ENCODE data around the gene MOSPD2. TPM values are rescaled to one million over a fixed set of nuclear protein-coding genes. Genes with fewer than 3 reads are reported as not detected.
A peak's percentile ranks its signal among the peaks of the same experiment; 100 is the strongest.

MOSPD2 gene
- total RNA-seq, 1 experiment from 2014 or later: 59.7 TPM

- no peak for DNase-seq
- Histone ChIP-seq H3K79me2 (ENCODE audit: low read length) (peaks cover 41% of the 10 kb centered on the region), H3K9ac (ENCODE audit: low read length) (no peak overlapping the region), H3K36me3 (ENCODE audit: insufficient read depth, low read length) (no peaks in the 10 kb centered on the region), H2AFZ (ENCODE audit: low read length) (no peak overlapping the region), H3K27me3 (ENCODE audit: low read length) (no peaks in the 10 kb centered on the region), H3K9me2 (replicated peaks; ENCODE audit: insufficient read depth, low read length) (no peaks in the 10 kb centered on the region), H3K4me1 (ENCODE audit: low read length) (peaks cover 18% of the 10 kb centered on the region), H3K4me3 (ENCODE audit: low read length) (no peak overlapping the region), H3K4me2 (ENCODE audit: low read depth, low read length, poor library complexity, severe bottlenecking) (no peak overlapping the region), H3K9me3 (ENCODE audit: low read length) (no peaks in the 10 kb centered on the region), H4K20me1 (ENCODE audit: insufficient read depth, low read depth, low read length) (no peaks in the 10 kb centered on the region), H3K27ac (ENCODE audit: low read length) (peak overlapping the region; percentile 35; the same call in 1 of the 2 replicates)
Observed at GRCh38 chrX:14884714-14885113, 11.5 kb downstream of the MOSPD2 start.

GRCh38 chrX:14886252-14886651, 13.0 kb downstream of the MOSPD2 start:
- H2AFZ ChIP-seq (ENCODE audit: low read length): no peak overlapping the region
- no peaks in the 10 kb centered on the region for H3K9me2 ChIP-seq (replicated peaks; ENCODE audit: insufficient read depth, low read length)
- no peak overlapping the region for H3K9ac ChIP-seq (ENCODE audit: low read length)
- peaks cover 27% of the 10 kb centered on the region for H3K4me1 ChIP-seq (ENCODE audit: low read length)
- no peaks in the 10 kb centered on the region for H3K9me3 ChIP-seq (ENCODE audit: low read length)
- H3K27ac ChIP-seq (ENCODE audit: low read length): no peak overlapping the region
- DNase-seq: no peak
- no peak overlapping the region for H3K4me3 ChIP-seq (ENCODE audit: low read length)
- H3K27me3 ChIP-seq (ENCODE audit: low read length): no peaks in the 10 kb centered on the region
- no peaks in the 10 kb centered on the region for H4K20me1 ChIP-seq (ENCODE audit: insufficient read depth, low read depth, low read length)
- no peak overlapping the region for H3K4me2 ChIP-seq (ENCODE audit: low read depth, low read length, poor library complexity, severe bottlenecking)
- 0 out of 2 replicates have a peak, but pooled peaks cover 3% of the 10 kb centered on the region for H3K36me3 ChIP-seq (ENCODE audit: insufficient read depth, low read length)
- peaks cover 43% of the 10 kb centered on the region for H3K79me2 ChIP-seq (ENCODE audit: low read length)

- H3K79me2 ChIP-seq (ENCODE audit: low read length): no peaks in the 10 kb centered on the region
- H3K27ac ChIP-seq (ENCODE audit: low read length): no peak overlapping the region
- H3K4me3 ChIP-seq (ENCODE audit: low read length): no peak overlapping the region
- H3K9ac ChIP-seq (ENCODE audit: low read length): no peak overlapping the region
- no peaks in the 10 kb centered on the region for H3K9me2 ChIP-seq (replicated peaks; ENCODE audit: insufficient read depth, low read length)
- H4K20me1 ChIP-seq (ENCODE audit: insufficient read depth, low read depth, low read length): no peaks in the 10 kb centered on the region
- DNase-seq: no peak
- H3K36me3 ChIP-seq (ENCODE audit: insufficient read depth, low read length): peaks cover 22% of the 10 kb centered on the region
- no peaks in the 10 kb centered on the region for H3K27me3 ChIP-seq (ENCODE audit: low read length)
- no peaks in the 10 kb centered on the region for H3K9me3 ChIP-seq (ENCODE audit: low read length)
- no peak overlapping the region for H2AFZ ChIP-seq (ENCODE audit: low read length)
- H3K4me1 ChIP-seq (ENCODE audit: low read length): peaks cover 12% of the 10 kb centered on the region
- H3K4me2 ChIP-seq (ENCODE audit: low read depth, low read length, poor library complexity, severe bottlenecking): no peak overlapping the region
Observed at GRCh38 chrX:14896273-14896672, 23.1 kb downstream of the MOSPD2 start.

GRCh38 chrX:14897042-14897441, 23.8 kb downstream of the MOSPD2 start:
- Histone ChIP-seq H3K4me2 (ENCODE audit: low read depth, low read length, poor library complexity, severe bottlenecking) (no peak overlapping the region), H3K27me3 (ENCODE audit: low read length) (no peaks in the 10 kb centered on the region), H3K9me2 (replicated peaks; ENCODE audit: insufficient read depth, low read length) (no peaks in the 10 kb centered on the region), H2AFZ (ENCODE audit: low read length) (no peak overlapping the region), H3K4me3 (ENCODE audit: low read length) (no peak overlapping the region), H3K36me3 (ENCODE audit: insufficient read depth, low read length) (peaks cover 24% of the 10 kb centered on the region), H3K9me3 (ENCODE audit: low read length) (no peaks in the 10 kb centered on the region), H3K79me2 (ENCODE audit: low read length) (no peaks in the 10 kb centered on the region), H4K20me1 (ENCODE audit: insufficient read depth, low read depth, low read length) (no peaks in the 10 kb centered on the region), H3K9ac (ENCODE audit: low read length) (no peak overlapping the region), H3K4me1 (ENCODE audit: low read length) (peaks cover 12% of the 10 kb centered on the region), H3K27ac (ENCODE audit: low read length) (no peak overlapping the region)
- DNase-seq: no peak

- H3K79me2 ChIP-seq (ENCODE audit: low read length): no peaks in the 10 kb centered on the region
- H3K4me3 ChIP-seq (ENCODE audit: low read length): no peak overlapping the region
- H3K36me3 ChIP-seq (ENCODE audit: insufficient read depth, low read length): peaks cover 48% of the 10 kb centered on the region
- no peaks in the 10 kb centered on the region for H3K27me3 ChIP-seq (ENCODE audit: low read length)
- peak overlapping the region; percentile 31 for H3K4me2 ChIP-seq (ENCODE audit: low read depth, low read length, poor library complexity, severe bottlenecking)
- no peaks in the 10 kb centered on the region for H3K9me2 ChIP-seq (replicated peaks; ENCODE audit: insufficient read depth, low read length)
- no peaks in the 10 kb centered on the region; the same call in 1 of the 2 replicates for H3K9me3 ChIP-seq (ENCODE audit: low read length)
- no peaks in the 10 kb centered on the region for H4K20me1 ChIP-seq (ENCODE audit: insufficient read depth, low read depth, low read length)
- H2AFZ ChIP-seq (ENCODE audit: low read length): no peak overlapping the region
- no peak overlapping the region for H3K9ac ChIP-seq (ENCODE audit: low read length)
- DNase-seq: peak; percentile 53
- peak overlapping the region; percentile 54; the same call in 1 of the 2 replicates for H3K27ac ChIP-seq (ENCODE audit: low read length)
- peaks cover 12% of the 10 kb centered on the region for H3K4me1 ChIP-seq (ENCODE audit: low read length)
Observed at GRCh38 chrX:14899607-14900006, 26.4 kb downstream of the MOSPD2 start.

- Histone ChIP-seq H3K9ac (ENCODE audit: low read length) (no peak overlapping the region), H3K4me1 (ENCODE audit: low read length) (peaks cover 12% of the 10 kb centered on the region), H3K4me3 (ENCODE audit: low read length) (no peak overlapping the region), H3K4me2 (ENCODE audit: low read depth, low read length, poor library complexity, severe bottlenecking) (no peak overlapping the region), H3K27ac (ENCODE audit: low read length) (no peak overlapping the region), H4K20me1 (ENCODE audit: insufficient read depth, low read depth, low read length) (no peaks in the 10 kb centered on the region), H3K79me2 (ENCODE audit: low read length) (no peaks in the 10 kb centered on the region), H3K27me3 (ENCODE audit: low read length) (no peaks in the 10 kb centered on the region), H3K9me2 (replicated peaks; ENCODE audit: insufficient read depth, low read length) (no peaks in the 10 kb centered on the region), H3K9me3 (ENCODE audit: low read length) (peaks cover 4% of the 10 kb centered on the region; the same call in 1 of the 2 replicates), H2AFZ (ENCODE audit: low read length) (no peak overlapping the region), H3K36me3 (ENCODE audit: insufficient read depth, low read length) (peaks cover 43% of the 10 kb centered on the region)
- DNase-seq: no peak
Observed at GRCh38 chrX:14902537-14902936, 29.3 kb downstream of the MOSPD2 start.

GRCh38 chrX:14903891-14904290, 30.7 kb downstream of the MOSPD2 start:
- Histone ChIP-seq H3K4me1 (ENCODE audit: low read length) (peaks cover 12% of the 10 kb centered on the region), H2AFZ (ENCODE audit: low read length) (no peak overlapping the region), H3K27ac (ENCODE audit: low read length) (no peak overlapping the region), H3K4me2 (ENCODE audit: low read depth, low read length, poor library complexity, severe bottlenecking) (no peak overlapping the region), H3K4me3 (ENCODE audit: low read length) (no peak overlapping the region), H3K9me3 (ENCODE audit: low read length) (peaks cover 4% of the 10 kb centered on the region; the same call in 1 of the 2 replicates), H3K9me2 (replicated peaks; ENCODE audit: insufficient read depth, low read length) (no peaks in the 10 kb centered on the region), H3K36me3 (ENCODE audit: insufficient read depth, low read length) (peaks cover 39% of the 10 kb centered on the region), H4K20me1 (ENCODE audit: insufficient read depth, low read depth, low read length) (no peaks in the 10 kb centered on the region), H3K27me3 (ENCODE audit: low read length) (no peaks in the 10 kb centered on the region), H3K79me2 (ENCODE audit: low read length) (no peaks in the 10 kb centered on the region), H3K9ac (ENCODE audit: low read length) (no peak overlapping the region)
- DNase-seq: no peak

GRCh38 chrX:14913241-14913640, 40.0 kb downstream of the MOSPD2 start:
- H4K20me1 ChIP-seq (ENCODE audit: insufficient read depth, low read depth, low read length): no peaks in the 10 kb centered on the region
- H3K4me2 ChIP-seq (ENCODE audit: low read depth, low read length, poor library complexity, severe bottlenecking): no peak overlapping the region
- H3K27me3 ChIP-seq (ENCODE audit: low read length): no peaks in the 10 kb centered on the region
- H3K9ac ChIP-seq (ENCODE audit: low read length): no peak overlapping the region
- peaks cover 4% of the 10 kb centered on the region; the same call in 1 of the 2 replicates for H3K4me1 ChIP-seq (ENCODE audit: low read length)
- no peak overlapping the region for H2AFZ ChIP-seq (ENCODE audit: low read length)
- H3K9me2 ChIP-seq (replicated peaks; ENCODE audit: insufficient read depth, low read length): no peaks in the 10 kb centered on the region
- no peak overlapping the region for H3K4me3 ChIP-seq (ENCODE audit: low read length)
- no peaks in the 10 kb centered on the region for H3K9me3 ChIP-seq (ENCODE audit: low read length)
- H3K79me2 ChIP-seq (ENCODE audit: low read length): no peaks in the 10 kb centered on the region
- no peak overlapping the region for H3K27ac ChIP-seq (ENCODE audit: low read length)
- H3K36me3 ChIP-seq (ENCODE audit: insufficient read depth, low read length): peaks cover 20% of the 10 kb centered on the region; the same call in 1 of the 2 replicates
- no peak for DNase-seq
